Stimulated activated CD4-positive, alpha-beta T cell treated with anti-CD3 and anti-CD28 coated beads, Interleukin-12 subunit alpha, Interleukin-12 subunit beta, amount 100 ng/mL, for 48 hours (primary cell): ENCODE results near the gene FNIP2.
"Not testable (repeated sequence)": the region's sequence is repeated elsewhere in the genome, so short reads cannot be mapped to it uniquely, and the experiment has no call there.

Experiments
- DNase-seq, 3 donors: peaks; one replicate each; pipeline ENCODE4 v3.0.0-alpha.2; 2020; ENCODE audit warnings: low read depth in 2 of 3, low spot score in 1 of 3

The FNIP2 gene

DNA sequence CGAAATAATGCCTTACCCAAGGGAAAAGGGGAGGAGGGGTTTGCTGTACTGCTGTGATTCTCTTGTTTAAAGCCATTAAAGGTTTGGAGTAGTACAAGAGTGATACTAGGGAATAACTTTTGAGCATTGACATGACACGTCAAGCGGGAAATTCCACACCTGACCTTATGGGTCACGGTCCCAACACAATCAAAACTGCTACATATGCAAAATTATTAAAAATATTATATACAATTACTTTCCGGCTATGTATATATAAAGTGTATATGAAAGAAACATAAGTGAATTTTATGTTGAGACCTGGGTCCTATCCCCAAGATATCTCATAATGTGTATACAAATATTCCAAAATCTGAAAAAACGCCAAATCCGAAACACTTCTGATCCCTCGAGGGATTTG lies 21.0 kb downstream of the FNIP2 start:
- DNase-seq, result no peak

- DNase-seq, result no peak
Measured at GRCh38 chr4:158793021-158793420, 24.2 kb downstream of the FNIP2 start.

DNA sequence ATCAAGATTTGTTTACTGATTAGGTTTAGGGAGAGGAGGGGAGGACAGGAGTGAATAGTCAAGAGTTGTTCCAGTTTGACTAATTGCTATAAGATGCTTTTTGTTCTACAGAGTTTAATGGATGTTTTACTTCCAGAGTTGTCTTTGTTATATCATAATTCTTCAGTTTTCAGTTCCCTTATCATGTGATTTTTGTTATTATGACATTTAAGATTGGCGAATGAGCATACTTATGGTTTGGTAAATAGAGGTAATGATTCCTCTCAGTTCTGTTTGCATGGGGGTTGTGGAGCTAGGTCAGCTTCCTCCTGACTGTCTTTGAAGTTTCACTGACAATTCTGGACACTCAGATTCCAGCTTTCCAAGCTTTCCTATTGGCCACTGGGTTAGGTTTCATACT lies 24.6 kb downstream of the FNIP2 start:
- not testable (repeated sequence) for DNase-seq

DNA sequence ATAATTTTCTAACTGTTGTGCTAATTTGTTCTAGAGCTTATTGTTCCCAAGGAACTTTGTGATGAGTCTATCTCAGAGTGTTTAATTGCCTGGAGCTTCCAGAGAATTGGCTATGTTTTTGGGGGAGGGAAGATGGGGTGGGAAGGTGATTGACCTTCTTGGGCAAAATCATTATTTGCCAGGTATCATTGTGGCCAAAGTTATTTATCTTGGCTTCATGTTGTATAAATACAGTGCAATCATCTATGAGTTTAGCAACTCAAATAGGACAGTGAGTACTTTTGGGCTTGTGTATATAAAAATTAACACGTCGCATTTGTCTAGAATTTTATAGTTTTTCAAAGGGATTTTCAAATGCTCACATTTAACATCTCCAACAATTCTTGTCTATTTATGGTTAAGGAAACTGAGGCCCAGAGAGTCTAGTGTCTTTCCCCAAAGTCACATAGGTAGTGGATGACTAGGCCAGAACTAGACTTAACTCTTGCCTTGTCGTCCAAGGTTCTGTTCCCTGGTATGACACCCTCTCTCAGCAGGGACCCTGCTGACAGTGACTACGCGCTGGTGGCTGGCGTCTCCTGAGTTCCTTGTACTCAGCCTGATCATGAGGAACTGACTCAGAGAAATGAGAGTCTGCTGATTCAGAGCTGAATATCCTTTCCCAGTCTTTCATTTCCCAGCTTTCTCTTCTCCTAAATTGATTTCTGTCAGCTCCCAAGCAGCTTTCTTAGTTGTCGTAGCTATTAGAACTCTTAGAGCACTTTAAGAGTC lies 27.7 kb downstream of the FNIP2 start:
- no peak for DNase-seq

DNA sequence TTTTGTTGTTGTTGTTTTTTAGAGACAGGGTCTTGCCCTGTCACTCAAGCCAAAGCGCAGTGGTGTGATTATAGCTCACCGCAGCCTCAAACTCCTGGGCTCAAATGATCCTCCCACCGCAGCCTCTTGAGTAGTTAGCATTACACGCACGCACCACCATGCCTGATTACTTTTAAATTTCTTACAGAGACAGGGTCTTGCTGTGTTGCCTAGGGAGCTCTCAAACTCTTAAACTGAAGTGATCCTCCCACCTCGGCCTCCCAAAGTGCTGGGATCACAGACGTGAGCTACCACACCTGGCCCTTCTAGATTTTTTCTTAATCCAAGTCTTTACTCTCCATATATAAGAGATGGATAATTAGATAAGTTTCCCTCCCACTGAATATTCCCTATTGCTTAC lies 29.2 kb downstream of the FNIP2 start:
- no peak for DNase-seq

DNA sequence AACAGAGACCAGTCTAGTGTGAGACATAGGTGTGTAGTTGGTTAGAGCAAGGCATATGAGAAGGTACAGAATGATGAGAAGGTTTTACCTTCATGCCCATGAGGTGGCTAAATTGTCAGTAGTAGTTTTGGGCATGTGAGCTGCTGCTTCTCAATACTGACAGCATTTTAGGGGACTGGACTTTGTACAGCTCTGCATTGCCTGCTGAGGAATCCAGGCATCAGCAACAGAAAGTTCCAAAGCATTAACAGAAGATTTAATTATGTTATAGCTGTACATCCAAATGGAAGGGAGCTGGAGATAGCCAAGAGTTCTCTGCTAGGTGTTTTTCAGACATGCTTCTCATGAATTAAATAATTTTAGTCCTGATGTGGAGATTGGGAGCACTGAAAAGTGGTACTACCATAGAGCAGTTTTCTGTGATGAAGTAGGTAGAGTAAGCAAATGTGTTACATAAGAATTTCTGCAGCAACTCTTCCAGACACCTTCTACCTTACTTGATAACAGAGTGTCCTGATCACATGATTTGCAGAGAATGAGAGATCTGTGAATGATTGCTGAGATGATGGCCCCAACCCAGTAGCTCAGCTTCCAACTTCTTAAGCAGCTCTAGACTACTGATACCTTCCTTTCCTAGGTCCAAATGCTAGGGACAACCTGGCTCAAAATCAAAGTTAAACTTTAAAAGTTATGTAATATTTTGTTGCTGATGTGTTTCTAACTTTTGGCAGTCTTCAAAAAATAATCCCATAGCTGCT lies 30.4 kb downstream of the FNIP2 start:
- no peak for DNase-seq

DNA sequence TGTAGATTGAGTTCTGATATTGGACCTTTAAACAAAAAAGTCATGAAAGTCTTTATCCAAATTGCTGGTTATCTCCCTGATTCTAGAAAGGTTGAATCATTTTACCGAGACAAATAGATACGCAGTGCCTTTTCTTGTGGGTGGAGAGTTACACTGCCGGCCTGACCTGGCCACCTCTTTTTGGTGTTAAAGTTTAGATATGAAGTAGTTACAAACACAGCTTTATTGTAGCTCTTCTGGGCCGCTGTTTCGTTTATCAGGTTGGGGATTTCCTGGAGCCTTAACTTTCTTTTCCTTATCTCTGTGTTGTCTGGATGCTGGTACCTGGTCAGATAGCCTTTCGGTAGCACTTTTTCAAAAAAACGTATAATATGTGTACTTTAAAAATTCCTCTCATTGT lies 31.0 kb downstream of the FNIP2 start:
- DNase-seq, result no peak

DNA sequence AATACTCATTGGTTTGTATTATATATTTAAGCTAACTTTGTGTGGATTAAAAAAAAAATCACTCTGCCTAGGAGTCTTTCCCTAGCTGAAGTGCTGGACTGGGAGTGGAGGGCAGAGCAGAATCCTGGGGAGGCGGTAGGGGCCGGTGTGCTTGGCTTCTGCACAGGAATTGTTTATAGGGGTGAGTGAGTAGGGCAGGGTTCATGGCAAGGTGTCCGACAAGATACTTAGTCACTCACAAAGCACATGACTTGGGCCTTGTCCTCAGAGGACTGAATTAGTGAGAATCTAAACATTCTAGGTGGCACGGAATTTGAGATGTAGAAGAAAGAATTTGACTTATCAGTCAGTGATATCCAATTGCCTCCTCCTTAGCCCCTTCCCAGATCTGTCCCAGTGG lies 32.2 kb downstream of the FNIP2 start:
- DNase-seq, result no peak

DNA sequence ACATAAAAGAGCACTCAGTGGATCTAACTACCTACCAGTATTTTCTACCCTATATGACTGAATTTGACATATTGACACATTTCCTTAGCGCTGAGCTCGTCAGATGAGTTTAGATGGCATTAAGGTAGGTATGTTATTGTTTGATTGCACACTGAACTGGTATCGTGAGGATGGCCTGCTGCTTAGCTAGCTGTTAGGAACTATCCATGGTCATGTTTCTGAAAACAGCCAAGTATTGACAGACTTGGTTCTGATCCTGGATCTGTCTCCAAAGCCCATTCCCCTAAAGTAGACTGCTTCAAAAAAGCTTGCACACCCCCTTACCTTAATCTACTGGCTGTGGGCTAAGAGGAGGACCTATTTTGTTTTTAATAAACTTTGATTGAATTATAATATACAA lies 32.9 kb downstream of the FNIP2 start:
- no peak for DNase-seq

GRCh38 chr4:158802914-158803313 lies 34.1 kb downstream of the FNIP2 start:
- no peak for DNase-seq

GRCh38 chr4:158805635-158806471 lies 37.0 kb downstream of the FNIP2 start:
- no peak for DNase-seq

- DNase-seq, result no peak
Measured at GRCh38 chr4:158807691-158808090, 38.9 kb downstream of the FNIP2 start.

- DNase-seq, result no peak
Measured at GRCh38 chr4:158808399-158808798, 39.6 kb downstream of the FNIP2 start.

DNA sequence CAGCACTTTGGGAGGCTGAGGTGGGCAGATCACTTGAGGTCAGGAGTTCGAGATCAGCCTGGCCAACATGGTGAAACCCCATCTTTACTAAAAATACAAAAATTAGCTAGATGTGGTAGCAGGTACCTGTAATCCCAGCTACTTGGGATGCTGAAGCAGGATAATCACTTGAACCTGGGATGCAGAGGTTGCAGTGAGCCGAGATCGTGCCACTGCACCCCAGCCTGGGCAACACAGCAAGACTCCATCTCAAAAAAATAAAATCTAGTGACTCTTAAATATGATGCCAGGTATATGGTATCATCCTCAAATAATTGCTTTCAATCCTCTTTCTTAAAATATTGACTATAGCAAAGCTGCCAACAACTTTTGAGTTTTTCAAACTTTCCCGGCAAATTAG lies 40.4 kb downstream of the FNIP2 start:
- not testable (repeated sequence) for DNase-seq

GRCh38 chr4:158809611-158810486 lies 41.0 kb downstream of the FNIP2 start:
- DNase-seq, result no peak

DNA sequence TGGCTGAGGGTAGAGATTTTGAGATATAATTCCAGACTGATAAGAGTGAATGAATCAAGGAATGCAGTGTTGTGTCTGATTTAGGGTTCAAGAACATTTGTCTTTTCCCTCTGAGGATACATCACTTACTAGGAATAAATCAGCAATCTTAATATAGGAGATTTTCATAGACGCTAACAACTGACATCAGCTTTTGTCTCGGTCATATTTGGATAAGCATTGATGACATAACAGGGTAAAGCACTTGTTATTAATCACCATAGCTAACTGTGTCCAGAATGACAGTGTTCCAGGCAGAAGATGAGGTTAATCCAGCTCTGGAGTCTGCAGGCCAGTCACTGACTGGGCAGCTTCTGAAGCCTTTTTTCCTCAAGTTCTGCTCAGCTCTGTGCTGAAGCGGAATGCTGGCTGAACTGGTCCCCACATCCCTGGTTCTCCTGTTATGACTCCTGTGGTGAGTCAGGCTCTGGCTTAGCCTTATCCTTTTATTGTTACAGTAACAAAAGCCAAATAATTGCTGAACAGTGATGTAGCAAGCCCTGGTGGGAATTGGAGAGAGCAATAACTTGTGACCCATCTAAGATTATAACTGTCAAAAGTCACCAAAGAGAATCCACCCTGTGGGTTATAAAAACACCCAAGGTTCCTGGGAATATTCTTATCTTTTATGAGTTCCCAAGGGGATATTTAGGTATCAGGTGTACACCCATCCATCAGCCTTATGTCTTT lies 41.8 kb downstream of the FNIP2 start:
- DNase-seq, result no peak

DNA sequence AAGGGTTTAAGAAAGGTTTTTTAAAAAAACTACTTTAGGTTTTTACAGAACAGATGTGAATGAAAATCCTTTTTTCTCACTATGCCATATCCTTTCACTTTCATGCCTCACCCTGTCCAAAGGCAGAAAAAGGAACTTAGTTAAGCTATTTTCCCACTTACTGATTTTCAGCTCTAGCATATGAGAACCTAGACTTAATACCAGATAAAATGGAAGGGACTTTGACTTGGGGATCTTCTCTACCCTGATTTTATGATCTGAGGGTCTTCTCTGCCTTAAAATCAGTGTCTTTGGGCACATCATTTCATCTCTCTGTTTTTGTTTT lies 42.4 kb downstream of the FNIP2 start:
- DNase-seq, result no peak

DNA sequence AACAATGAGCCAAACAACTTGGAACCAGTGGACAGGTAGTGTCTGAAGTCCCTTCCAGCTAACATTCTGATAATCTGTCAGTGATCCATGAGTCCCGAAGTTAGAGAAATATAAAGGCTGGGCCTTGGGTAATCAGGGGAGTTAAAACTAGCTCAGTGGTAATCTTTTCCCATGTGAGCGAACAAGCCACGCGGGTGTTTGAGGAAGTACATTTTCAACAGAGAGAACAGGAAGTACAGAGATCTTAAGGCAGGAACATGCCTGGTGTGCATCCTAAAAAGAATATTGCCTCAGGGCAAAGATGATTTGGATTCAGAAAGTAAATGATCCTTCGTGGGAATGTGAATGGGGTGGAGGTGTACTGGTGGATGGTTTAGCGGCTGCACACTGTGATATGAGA lies 42.9 kb downstream of the FNIP2 start:
- no peak for DNase-seq

DNA sequence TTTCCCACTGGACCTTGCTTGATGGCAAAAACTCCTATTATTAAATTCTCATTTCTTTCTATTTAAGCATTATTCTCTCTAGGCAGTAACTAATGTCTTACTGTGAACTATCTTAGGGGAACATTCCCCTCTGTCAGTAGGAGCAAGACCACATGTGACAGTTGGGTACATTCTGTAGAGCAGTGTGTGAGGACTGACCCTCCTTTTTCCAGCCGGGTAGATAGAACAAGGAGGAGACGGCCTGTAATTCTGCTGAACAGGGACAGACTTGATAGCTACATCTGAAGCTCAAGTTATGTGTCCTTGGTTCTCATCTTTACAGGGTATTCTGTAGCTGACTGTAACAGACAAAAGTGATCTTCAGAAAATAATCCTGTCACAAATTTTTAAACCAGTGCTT lies 43.3 kb downstream of the FNIP2 start:
- no peak for DNase-seq

DNA sequence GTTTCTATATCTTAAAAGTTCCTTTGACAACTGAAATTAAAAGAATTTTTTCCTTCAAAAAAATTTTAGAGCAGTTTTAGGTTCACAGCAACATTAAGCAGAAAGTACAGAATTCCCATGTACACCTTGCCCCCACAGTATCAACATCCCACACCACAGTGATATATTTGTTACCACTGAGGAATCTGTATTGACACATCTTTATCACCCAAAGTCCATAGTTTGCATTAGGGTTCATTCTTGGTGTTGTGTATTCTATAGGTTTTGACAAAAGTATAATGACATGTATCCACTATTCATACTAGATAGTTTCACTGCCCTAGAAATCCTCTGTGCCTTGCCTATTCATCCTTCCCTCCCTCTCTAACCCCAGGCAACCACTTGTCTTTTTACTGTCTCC lies 43.7 kb downstream of the FNIP2 start:
- no peak for DNase-seq
